ENCODE results near the gene FAM89A.

GRCh38 chr1:231039161-231040018 is 664 bp downstream of the FAM89A start:
- TF ChIP-seq, protein P1, sequence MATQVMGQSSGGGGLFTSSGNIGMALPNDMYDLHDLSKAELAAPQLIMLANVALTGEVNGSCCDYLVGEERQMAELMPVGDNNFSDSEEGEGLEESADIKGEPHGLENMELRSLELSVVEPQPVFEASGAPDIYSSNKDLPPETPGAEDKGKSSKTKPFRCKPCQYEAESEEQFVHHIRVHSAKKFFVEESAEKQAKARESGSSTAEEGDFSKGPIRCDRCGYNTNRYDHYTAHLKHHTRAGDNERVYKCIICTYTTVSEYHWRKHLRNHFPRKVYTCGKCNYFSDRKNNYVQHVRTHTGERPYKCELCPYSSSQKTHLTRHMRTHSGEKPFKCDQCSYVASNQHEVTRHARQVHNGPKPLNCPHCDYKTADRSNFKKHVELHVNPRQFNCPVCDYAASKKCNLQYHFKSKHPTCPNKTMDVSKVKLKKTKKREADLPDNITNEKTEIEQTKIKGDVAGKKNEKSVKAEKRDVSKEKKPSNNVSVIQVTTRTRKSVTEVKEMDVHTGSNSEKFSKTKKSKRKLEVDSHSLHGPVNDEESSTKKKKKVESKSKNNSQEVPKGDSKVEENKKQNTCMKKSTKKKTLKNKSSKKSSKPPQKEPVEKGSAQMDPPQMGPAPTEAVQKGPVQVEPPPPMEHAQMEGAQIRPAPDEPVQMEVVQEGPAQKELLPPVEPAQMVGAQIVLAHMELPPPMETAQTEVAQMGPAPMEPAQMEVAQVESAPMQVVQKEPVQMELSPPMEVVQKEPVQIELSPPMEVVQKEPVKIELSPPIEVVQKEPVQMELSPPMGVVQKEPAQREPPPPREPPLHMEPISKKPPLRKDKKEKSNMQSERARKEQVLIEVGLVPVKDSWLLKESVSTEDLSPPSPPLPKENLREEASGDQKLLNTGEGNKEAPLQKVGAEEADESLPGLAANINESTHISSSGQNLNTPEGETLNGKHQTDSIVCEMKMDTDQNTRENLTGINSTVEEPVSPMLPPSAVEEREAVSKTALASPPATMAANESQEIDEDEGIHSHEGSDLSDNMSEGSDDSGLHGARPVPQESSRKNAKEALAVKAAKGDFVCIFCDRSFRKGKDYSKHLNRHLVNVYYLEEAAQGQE (IDR thresholded peaks at IDR 0.05; ENCODE audit: insufficient read depth in 1 of 2, low read depth in 2 of 2, low read length in 2 of 2) = no peak; a peak in 1 of 4 replicates
- TF ChIP-seq TAF1 (IDR thresholded peaks at IDR 0.05; ENCODE audit: borderline replicate concordance, insufficient read depth, low read length) = no peak

All from PFSK-1 (cell line).